MCF 10A (cell line): Measurements from ENCODE around the gene PRX. TPM values are rescaled to one million over a fixed set of nuclear protein-coding genes. Genes with fewer than 3 reads are reported as not detected.

Experiments
- BruUV-seq: library from RNA; stranded (reverse); fragments of 400-500 nt; replicated peaks from 2 replicates; lab custom pipeline; 2021; lab: Mats Ljungman, UMichigan
- CTCF ChIA-PET: fragments of 300-600 bp; sonication (Branson Sonifier 250); formaldehyde crosslinking; extraction: SDS; loops from one replicate; lab custom pipeline; 2021; ENCODE audit warnings: antibody characterized with exemption, inconsistent platforms; lab: Yijun Ruan, JAX
- POLR2A ChIA-PET: fragments of 300-600, 350-650 bp; sonication (Branson Sonifier 250); formaldehyde crosslinking; extraction: SDS; loops from one replicate; lab custom pipeline; 2020; ENCODE audit warnings: antibody characterized with exemption, inconsistent platforms; lab: Yijun Ruan, JAX
- DNase-seq: peaks from one replicate; pipeline ENCODE4 v3.0.0-alpha.2; 2018; ENCODE audit not compliant: unreplicated experiment
- H3K27ac Mint-ChIP-seq: one replicate; pipeline ENCODE4 v1.8.0; 2022; ENCODE audit warnings: mild to moderate bottlenecking, low read depth, mixed read lengths; ENCODE audit not compliant: unreplicated experiment
- H3K27me3 Mint-ChIP-seq: one replicate; pipeline ENCODE4 v1.8.0; 2022; ENCODE audit warnings: mixed read lengths; ENCODE audit not compliant: insufficient read depth, unreplicated experiment
- H3K36me3 Mint-ChIP-seq: one replicate; pipeline ENCODE4 v1.8.0; 2022; ENCODE audit warnings: mild to moderate bottlenecking, moderate library complexity, mixed read lengths; ENCODE audit not compliant: insufficient read depth, unreplicated experiment
- H3K4me1 Mint-ChIP-seq: one replicate; pipeline ENCODE4 v1.8.0; 2022; ENCODE audit warnings: mixed read lengths; ENCODE audit not compliant: insufficient read depth, unreplicated experiment
- H3K4me3 Mint-ChIP-seq: one replicate; pipeline ENCODE4 v1.8.0; 2022; ENCODE audit warnings: mild to moderate bottlenecking, moderate library complexity, mixed read lengths; ENCODE audit not compliant: unreplicated experiment
- H3K9me3 Mint-ChIP-seq: one replicate; pipeline ENCODE4 v1.8.0; 2022; ENCODE audit warnings: mixed read lengths; ENCODE audit not compliant: unreplicated experiment
- CTCF ChIP-seq: fragments of 200-600 bp; IDR thresholded peaks from one replicate; pipeline ENCODE4 v1.8.0; 2022; ENCODE audit warnings: antibody characterized with exemption, mild to moderate bottlenecking; ENCODE audit not compliant: unreplicated experiment
- intact Hi-C: fragments of 100-400 bp; cut with micrococcal nuclease; formaldehyde crosslinking; loops from 2 replicates; pipeline ENCODE4 v1.14.1; 2022
- total RNA-seq: library from RNA; stranded (reverse); gene quantifications from 2 replicates; pipeline ENCODE4 v1.2.3, GENCODE V29; 2022

Gene PRX
- total RNA-seq, 1 experiment from 2014 or later, result 2.4 TPM

- H3K9me3 Mint-ChIP-seq, result no peaks in the 10 kb centered on the region
- no peaks in the 10 kb centered on the region for H3K27me3 Mint-ChIP-seq
- no peak overlapping the region for H3K4me3 Mint-ChIP-seq
- no TSS peak for BruUV-seq
- ChIA-PET POLR2A (interaction anchor here (0.6 to 0.7 kb wide), 2 partner anchors 10 to 35 kb away, joined by 3 to 4 read pairs; no protein-coding TSS in a partner anchor), CTCF (interaction anchor here (0.6 kb wide), 2 partner anchors 41 to 232 kb away, joined by 3 to 5 read pairs; no protein-coding TSS in a partner anchor)
- no peak overlapping the region for H3K27ac Mint-ChIP-seq
- H3K36me3 Mint-ChIP-seq, result peaks cover 14% of the 10 kb centered on the region
- intact Hi-C loops, result no loop called here
- H3K4me1 Mint-ChIP-seq, result no peaks in the 10 kb centered on the region
- TF ChIP-seq CTCF, result no peak
- no peak for DNase-seq
Measured at GRCh38 chr19:40366697-40367561, 46.2 kb downstream of the PRX start.

DNA sequence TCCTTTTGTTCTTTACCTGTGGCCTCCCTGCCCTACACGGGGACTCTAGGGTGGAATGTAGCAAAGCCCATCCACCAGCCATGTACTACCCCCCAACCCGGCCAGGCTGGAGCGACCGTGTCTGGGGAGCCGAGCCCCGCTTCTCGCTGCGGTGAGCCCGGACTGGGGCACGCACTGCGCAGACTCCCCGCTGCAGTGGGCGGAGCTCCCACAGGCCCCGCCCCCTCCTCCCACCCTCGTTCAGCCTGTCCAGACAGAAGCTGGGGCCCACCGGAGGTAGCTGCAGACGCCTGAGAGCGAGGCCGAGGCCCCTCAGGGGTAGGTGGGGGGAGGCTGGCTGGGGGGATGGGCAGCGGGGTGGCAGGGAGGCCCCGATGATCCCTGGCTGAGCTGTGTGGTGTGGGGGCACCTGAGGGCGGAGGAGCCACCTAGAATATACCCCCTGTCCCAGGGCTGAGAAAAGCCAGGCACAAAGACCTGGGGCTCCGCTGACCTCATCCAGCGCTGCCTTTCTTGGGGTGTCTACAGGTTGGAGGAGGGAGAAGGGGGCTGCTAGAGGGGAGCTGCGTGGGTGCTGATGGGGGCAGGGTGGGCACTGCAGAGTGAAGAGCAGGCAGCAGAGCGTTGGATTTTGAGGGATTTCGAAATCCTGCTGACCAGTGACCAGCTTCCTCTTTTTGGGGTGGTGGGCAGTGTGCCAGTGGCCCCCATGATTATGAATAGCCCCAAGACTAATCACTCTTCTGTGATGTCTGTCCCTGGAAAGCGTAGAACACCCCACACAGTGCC is 47.4 kb downstream of the PRX start:
- POLR2A ChIA-PET, result interaction anchor here (0.6 kb wide), 1 partner anchor 307 kb away, joined by 3 read pairs; no protein-coding TSS in a partner anchor
- no TSS peak for BruUV-seq
- intact Hi-C loops, result no loop called here
- no peak for TF ChIP-seq CTCF
- Mint-ChIP-seq H3K27me3 (no peaks in the 10 kb centered on the region), H3K9me3 (no peaks in the 10 kb centered on the region), H3K36me3 (peaks cover 16% of the 10 kb centered on the region), H3K4me3 (no peak overlapping the region), H3K27ac (no peak overlapping the region), H3K4me1 (no peaks in the 10 kb centered on the region)
- no peak for DNase-seq
- CTCF ChIA-PET, result interaction anchor here (0.5 kb wide), 1 partner anchor 49 kb away, joined by 3 read pairs; no protein-coding TSS in a partner anchor

GRCh38 chr19:40365010-40365409 is 48.2 kb downstream of the PRX start:
- POLR2A ChIA-PET, result interaction anchor here (0.6 kb wide), 2 partner anchors 186 to 306 kb away, joined by 3 read pairs; no protein-coding TSS in a partner anchor

More at GRCh38 chr19:40365010-40365409, 48.2 kb downstream of the PRX start:
- H3K36me3 Mint-ChIP-seq, result peaks cover 8% of the 10 kb centered on the region
- CTCF ChIA-PET, result interaction anchor here (0.6 to 0.7 kb wide), 2 partner anchors 27 to 238 kb away, joined by 4 to 5 read pairs; no protein-coding TSS in a partner anchor
- TF ChIP-seq CTCF, result no peak
- no peak for DNase-seq
- H3K27me3 Mint-ChIP-seq, result no peaks in the 10 kb centered on the region
- no peaks in the 10 kb centered on the region for H3K9me3 Mint-ChIP-seq
- no peak overlapping the region for H3K27ac Mint-ChIP-seq
- no TSS peak for BruUV-seq
- intact Hi-C loops, result no loop called here
- H3K4me1 Mint-ChIP-seq, result no peaks in the 10 kb centered on the region
- no peak overlapping the region for H3K4me3 Mint-ChIP-seq
